T-helper 2 cell (primary cell): Measurements from ENCODE around the gene WHRN.
A peak's percentile ranks its signal among the peaks of the same experiment; 100 is the strongest.

Source experiments
- DNase-seq, 5 experiments: peaks; one replicate each; pipeline versions ENCODE4 v3.0.0 to v3.0.0-alpha.2; 2012 to 2022

The WHRN gene

GRCh38 chr9:114396558-114397218 is 108.6 kb downstream of the WHRN start:
- no peak for DNase-seq

- no peak for DNase-seq
These were observed 109.5 kb downstream of the WHRN start for GRCh38 chr9:114395768-114396167.

- DNase-seq: no peak
These were observed 110.0 kb downstream of the WHRN start for GRCh38 chr9:114395334-114395617.

- DNase-seq: no peak
These were observed 110.5 kb downstream of the WHRN start for GRCh38 chr9:114394523-114395333.

GRCh38 chr9:114392749-114393112 is 112.5 kb downstream of the WHRN start:
- DNase-seq: no peak

- DNase-seq: no peak
These were observed 114.3 kb downstream of the WHRN start for GRCh38 chr9:114390952-114391351.

GRCh38 chr9:114389612-114390368 is 115.5 kb downstream of the WHRN start:
- DNase-seq: peak in 1 of 5 experiments; percentile 38

- no peak for DNase-seq
These were observed 116.4 kb downstream of the WHRN start for GRCh38 chr9:114388764-114389375.

- no peak for DNase-seq
These were observed 117.0 kb downstream of the WHRN start for GRCh38 chr9:114388357-114388682.

GRCh38 chr9:114387680-114388356 is 117.5 kb downstream of the WHRN start, which contains the start of gene AKNA:
AKNA (minus strand) TSS chr9:114387982; CDS start chr9:114381333, 6,649 bp downstream.
- DNase-seq: peak; percentile 45 to 94 (median 75)

- DNase-seq: peak in 1 of 5 experiments; percentile 63
These were observed 118.2 kb downstream of the WHRN start for GRCh38 chr9:114386886-114387679.

GRCh38 chr9:114386361-114386885 is 118.8 kb downstream of the WHRN start:
- DNase-seq: peak in 1 of 5 experiments; percentile 39

GRCh38 chr9:114385397-114386181 is 119.7 kb downstream of the WHRN start:
- peak; percentile 51 to 99 (median 83) for DNase-seq

GRCh38 chr9:114384836-114385396 is 120.4 kb downstream of the WHRN start:
- no peak for DNase-seq

- peak in 1 of 5 experiments; percentile 55 for DNase-seq
These were observed 120.9 kb downstream of the WHRN start for GRCh38 chr9:114384341-114384740.

GRCh38 chr9:114383521-114384231 is 121.6 kb downstream of the WHRN start:
- peak in 2 of 5 experiments; percentile 42 to 68 for DNase-seq

- peak; percentile 41 to 84 (median 62) for DNase-seq
These were observed 122.4 kb downstream of the WHRN start for GRCh38 chr9:114382699-114383520.

GRCh38 chr9:114378883-114379282 is 126.4 kb downstream of the WHRN start:
- no peak for DNase-seq

- no peak for DNase-seq
These were observed 127.3 kb downstream of the WHRN start for GRCh38 chr9:114378016-114378415.
